RWPE1 (cell line): ENCODE results near the gene SCAMP5.

ENCODE experiments used
- CTCF ChIA-PET: fragments of 350-600 bp; sonication (Branson Sonifier 250); formaldehyde crosslinking; extraction: SDS; loops from one replicate; lab custom pipeline; 2021; lab: Yijun Ruan, JAX
- POLR2A ChIA-PET: fragments of 400-600 bp; formaldehyde crosslinking; extraction: SDS; loops from one replicate; lab custom pipeline; 2020; ENCODE audit warnings: antibody characterized with exemption; ENCODE audit not compliant: low non-redundant PET; lab: Yijun Ruan, JAX
- DNase-seq: peaks from one replicate; pipeline ENCODE4 v3.0.0; 2012; ENCODE audit warnings: low spot score
- H3K27ac ChIP-seq: fragments of 450-650 bp; 2 replicates; pipeline ENCODE4 v1.5.1; 2017
- TF ChIP-seq, protein P1 (sequence below): fragments of 450-650 bp; conservative IDR thresholded peaks from 2 replicates; pipeline ENCODE4 v1.5.1; 2017; ENCODE audit warnings: low read depth, mild to moderate bottlenecking

Gene SCAMP5

GRCh38 chr15:75027551-75027950 lies 32.2 kb downstream of the SCAMP5 start:
- ChIA-PET POLR2A (no interaction called here), CTCF (no interaction called here)
- TF ChIP-seq, protein P1, sequence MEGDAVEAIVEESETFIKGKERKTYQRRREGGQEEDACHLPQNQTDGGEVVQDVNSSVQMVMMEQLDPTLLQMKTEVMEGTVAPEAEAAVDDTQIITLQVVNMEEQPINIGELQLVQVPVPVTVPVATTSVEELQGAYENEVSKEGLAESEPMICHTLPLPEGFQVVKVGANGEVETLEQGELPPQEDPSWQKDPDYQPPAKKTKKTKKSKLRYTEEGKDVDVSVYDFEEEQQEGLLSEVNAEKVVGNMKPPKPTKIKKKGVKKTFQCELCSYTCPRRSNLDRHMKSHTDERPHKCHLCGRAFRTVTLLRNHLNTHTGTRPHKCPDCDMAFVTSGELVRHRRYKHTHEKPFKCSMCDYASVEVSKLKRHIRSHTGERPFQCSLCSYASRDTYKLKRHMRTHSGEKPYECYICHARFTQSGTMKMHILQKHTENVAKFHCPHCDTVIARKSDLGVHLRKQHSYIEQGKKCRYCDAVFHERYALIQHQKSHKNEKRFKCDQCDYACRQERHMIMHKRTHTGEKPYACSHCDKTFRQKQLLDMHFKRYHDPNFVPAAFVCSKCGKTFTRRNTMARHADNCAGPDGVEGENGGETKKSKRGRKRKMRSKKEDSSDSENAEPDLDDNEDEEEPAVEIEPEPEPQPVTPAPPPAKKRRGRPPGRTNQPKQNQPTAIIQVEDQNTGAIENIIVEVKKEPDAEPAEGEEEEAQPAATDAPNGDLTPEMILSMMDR: no peak
- DNase-seq: no peak
- peak overlapping the region; percentile 90; the same call in 1 of the 2 replicates for H3K27ac ChIP-seq

GRCh38 chr15:75028991-75029377 lies 33.6 kb downstream of the SCAMP5 start:
- no peak for DNase-seq
- TF ChIP-seq, protein P1: no peak
- ChIA-PET CTCF (interaction anchor here (0.6 to 4.3 kb wide), 12 partner anchors 19 to 277 kb away, joined by 3 to 134 read pairs (median 3); partner anchors contain the start of genes C15orf39 and RPP25), POLR2A (interaction anchor here (1.4 to 1.5 kb wide), 2 partner anchors 173 to 175 kb away, joined by 3 to 5 read pairs; partner anchors contain the start of gene C15orf39)
- peak overlapping the region; percentile 90 for H3K27ac ChIP-seq

GRCh38 chr15:75029378-75030022 lies 34.1 kb downstream of the SCAMP5 start:
- POLR2A ChIA-PET: interaction anchor here (1.4 to 1.5 kb wide), 2 partner anchors 172 to 175 kb away, joined by 3 to 5 read pairs; partner anchors contain the start of gene C15orf39
- DNase-seq: peak; percentile 92
- H3K27ac ChIP-seq: peak overlapping the region; percentile 90
- TF ChIP-seq, protein P1: peak; percentile 95
- CTCF ChIA-PET: interaction anchor here (0.6 to 4.3 kb wide), 14 partner anchors 18 to 277 kb away, joined by 3 to 134 read pairs (median 3); partner anchors contain the start of genes C15orf39 and RPP25

DNA sequence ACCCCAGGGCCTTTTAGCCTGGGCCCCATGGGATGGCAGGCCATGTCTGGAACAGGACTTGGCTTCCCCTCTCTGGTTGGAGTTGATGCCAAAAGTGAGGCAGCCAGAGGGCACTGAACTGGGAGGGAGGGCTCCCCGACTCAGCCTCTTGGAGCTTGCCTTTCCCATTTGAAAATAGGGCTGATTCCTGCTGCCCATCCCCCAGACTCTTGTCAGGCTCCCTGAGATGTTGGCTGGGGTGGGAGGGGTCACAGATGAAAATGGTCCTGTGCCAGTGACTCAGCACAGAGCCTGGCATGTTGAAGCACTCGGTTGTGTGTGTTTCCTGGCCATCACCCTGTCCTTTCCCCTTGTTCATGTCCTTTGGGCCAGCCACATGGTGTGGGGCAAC lies 34.7 kb downstream of the SCAMP5 start:
- TF ChIP-seq, protein P1: no peak
- DNase-seq: peak; percentile 52
- CTCF ChIA-PET: interaction anchor here (0.7 to 4.3 kb wide), 8 partner anchors 36 to 245 kb away, joined by 3 to 134 read pairs (median 3); partner anchors contain the start of genes C15orf39 and RPP25
- peak overlapping the region; percentile 90 for H3K27ac ChIP-seq
- POLR2A ChIA-PET: interaction anchor here (1.4 to 1.5 kb wide), 2 partner anchors 172 to 174 kb away, joined by 3 to 5 read pairs; partner anchors contain the start of gene C15orf39

DNA sequence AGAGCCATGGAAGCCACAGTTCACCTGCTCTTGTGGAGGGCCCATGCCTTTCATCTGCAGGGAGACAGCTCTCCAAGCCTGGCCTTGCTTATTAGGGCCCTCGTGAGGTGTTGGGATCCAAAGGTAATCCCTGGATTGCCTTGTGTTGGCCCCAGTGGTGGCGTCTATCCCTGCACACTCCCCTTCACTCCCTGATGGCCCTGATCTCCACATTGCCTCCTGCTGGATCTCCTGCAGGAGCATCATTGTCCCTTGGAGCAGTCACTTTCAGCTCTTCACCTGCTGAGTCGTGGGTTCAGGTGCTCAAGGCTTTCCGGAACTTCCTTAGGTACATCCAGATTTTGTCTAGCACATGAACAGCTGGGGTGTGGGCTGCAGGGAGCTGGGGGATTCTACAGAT lies 35.1 kb downstream of the SCAMP5 start:
- DNase-seq: no peak
- TF ChIP-seq, protein P1: no peak
- H3K27ac ChIP-seq: peak overlapping the region; percentile 90
- ChIA-PET POLR2A (no interaction called here), CTCF (interaction anchor here (0.7 to 4.3 kb wide), 3 partner anchors 38 to 245 kb away, joined by 3 to 134 read pairs (median 5); partner anchors contain the start of gene C15orf39)

GRCh38 chr15:75031848-75032247 lies 36.5 kb downstream of the SCAMP5 start:
- DNase-seq: no peak
- peak overlapping the region; percentile 90 for H3K27ac ChIP-seq
- ChIA-PET POLR2A (no interaction called here), CTCF (interaction anchor here (0.8 to 4.3 kb wide), 2 partner anchors 34 to 174 kb away, joined by 3 to 134 read pairs; partner anchors contain the start of gene C15orf39)
- TF ChIP-seq, protein P1: no peak
